HG03025 (cell line): ENCODE results near the gene MAOB.
"Not testable (repeated sequence)": the region's sequence is repeated elsewhere in the genome, so short reads cannot be mapped to it uniquely, and the experiment has no call there.

Experiments used
- ATAC-seq: cut with Tn5 transposase; IDR thresholded peaks from one replicate; pipeline ENCODE4 v1.9.1; 2021; ENCODE audit warnings: mild to moderate bottlenecking, moderate library complexity; ENCODE audit not compliant: unreplicated experiment, low FRiP score

Gene MAOB

GRCh38 chrX:43785930-43786591 lies 96.2 kb downstream of the MAOB start:
- no peak for ATAC-seq

GRCh38 chrX:43758044-43758443 lies 124.2 kb downstream of the MAOB start:
- ATAC-seq: no peak

- ATAC-seq: no peak
Observed at GRCh38 chrX:43756076-43756475, 126.2 kb downstream of the MAOB start.

DNA sequence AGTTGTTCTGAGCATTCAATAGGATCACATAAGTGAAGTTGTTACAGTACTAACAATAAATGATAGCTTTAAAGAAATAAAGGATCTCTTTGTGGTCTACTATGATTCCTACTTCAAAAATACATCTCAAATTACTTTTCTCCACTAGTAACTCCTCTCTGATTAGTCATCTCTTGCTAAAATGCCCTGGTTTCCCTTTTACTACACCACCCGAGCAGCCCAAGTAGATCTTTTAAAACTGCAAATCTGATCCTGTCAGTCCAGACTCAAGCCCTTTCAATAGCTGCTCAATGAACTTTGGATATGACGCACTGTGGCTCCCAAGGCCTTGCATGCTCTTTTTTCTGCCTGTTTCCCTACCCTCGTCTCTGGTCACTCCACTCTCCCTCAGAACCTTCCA lies 128.6 kb downstream of the MAOB start:
- no peak for ATAC-seq

DNA sequence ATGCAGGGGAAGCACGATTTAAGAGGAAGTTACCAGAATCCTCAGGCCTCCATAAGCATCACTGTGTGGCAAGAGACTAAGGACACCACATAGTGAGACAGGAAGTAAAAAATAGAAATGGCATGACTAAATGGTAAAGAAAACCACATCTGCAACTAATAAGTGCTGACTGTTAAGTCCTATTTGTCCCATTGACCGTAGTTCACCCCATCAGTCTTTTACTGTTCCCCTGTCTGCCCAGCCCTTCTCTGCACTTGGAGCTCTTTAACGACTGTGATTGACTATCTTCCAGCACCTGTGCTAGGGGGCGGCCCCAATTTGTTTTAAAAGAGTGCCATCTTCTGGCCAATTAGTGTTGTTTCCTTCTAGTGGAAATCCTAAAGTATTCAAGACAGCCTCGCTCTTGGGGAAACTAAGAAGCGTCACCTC lies 132.0 kb downstream of the MAOB start:
- peak; percentile 74 for ATAC-seq

- ATAC-seq: no peak
Observed at GRCh38 chrX:43747476-43747875, 134.8 kb downstream of the MAOB start.

DNA sequence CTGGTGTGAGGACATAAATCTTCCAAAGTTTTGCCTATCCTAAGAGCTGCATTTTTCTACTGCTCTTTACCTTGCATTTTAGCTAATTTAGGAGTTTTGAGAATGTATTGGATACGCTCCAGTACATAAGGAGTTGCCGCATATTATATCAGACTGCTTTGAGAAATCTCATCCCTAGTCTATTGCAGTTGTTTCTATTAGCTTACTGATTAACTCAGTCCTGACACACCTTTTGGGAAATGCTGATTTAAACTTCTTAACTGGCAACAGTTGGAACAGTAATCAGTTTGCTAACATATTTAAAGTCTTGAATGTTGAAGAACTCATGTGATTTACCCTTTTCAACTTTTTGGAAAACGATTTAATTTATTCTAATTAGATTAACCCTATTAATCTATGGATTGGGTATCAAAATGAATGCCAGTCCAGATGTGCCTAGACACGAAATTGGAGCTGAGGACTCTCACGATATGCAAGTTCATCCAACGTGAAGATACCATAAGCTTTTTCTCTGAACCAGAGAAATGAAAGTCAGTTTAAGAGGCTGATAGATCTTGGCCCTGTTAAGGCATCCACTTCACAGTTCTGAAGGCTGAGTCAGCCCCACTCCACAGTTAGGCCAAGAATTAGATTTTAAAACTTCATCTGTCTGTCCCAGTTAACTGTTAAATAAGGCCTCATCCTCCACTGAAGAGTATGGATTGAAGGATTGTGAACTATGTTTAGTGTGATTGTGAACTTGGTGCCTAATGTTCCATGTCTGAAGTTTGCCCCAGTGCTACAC lies 136.1 kb downstream of the MAOB start:
- no peak for ATAC-seq

DNA sequence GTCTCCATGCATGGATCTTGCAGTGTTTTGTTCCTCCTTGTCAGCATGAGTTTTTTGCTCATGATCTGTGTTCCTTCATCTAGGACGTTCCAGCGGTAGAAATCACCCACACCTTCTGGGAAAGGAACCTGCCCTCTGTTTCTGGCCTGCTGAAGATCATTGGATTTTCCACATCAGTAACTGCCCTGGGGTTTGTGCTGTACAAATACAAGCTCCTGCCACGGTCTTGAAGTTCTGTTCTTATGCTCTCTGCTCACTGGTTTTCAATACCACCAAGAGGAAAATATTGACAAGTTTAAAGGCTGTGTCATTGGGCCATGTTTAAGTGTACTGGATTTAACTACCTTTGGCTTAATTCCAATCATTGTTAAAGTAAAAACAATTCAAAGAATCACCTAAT lies 138.0 kb downstream of the MAOB start:
- ATAC-seq: no peak

DNA sequence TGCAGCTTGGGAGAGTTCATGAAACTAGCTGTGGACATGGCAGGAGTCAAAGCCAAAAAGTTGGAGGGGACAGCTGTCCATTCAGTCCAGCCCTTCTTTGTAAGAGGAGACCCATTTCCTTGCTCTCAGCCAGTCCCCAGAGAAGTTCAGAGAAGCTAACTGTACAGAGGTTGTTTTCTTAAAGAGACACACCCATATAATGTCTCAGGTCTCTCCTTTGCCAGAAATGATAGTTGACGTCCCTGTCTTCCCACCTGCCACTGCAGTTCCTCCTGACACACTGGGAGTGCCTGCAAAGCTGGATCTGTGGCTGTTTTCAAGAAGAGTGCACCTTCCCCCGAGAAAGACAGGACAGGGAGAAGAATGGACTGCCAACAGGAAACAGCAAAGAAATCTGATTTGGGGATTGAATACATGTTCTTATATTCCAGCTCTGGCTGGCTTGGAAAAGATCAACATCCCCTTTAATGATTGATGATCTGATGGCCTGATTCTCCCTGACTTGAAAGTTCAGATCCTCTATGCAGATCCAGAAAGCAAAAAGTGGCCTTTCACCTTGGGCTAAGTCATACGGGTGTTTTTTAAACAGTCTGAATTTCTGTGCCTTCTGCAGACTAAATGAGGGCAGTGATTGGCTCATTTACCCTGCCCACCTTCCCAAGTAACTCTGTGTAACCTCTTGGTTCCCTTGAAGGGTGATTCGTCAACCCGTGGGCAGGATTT lies 139.0 kb downstream of the MAOB start:
- no peak for ATAC-seq

- ATAC-seq: no peak
Observed at GRCh38 chrX:43741843-43742573, 140.2 kb downstream of the MAOB start.

GRCh38 chrX:43735957-43736356 lies 146.3 kb downstream of the MAOB start:
- no peak for ATAC-seq

- no peak for ATAC-seq
Observed at GRCh38 chrX:43735534-43735933, 146.7 kb downstream of the MAOB start.

DNA sequence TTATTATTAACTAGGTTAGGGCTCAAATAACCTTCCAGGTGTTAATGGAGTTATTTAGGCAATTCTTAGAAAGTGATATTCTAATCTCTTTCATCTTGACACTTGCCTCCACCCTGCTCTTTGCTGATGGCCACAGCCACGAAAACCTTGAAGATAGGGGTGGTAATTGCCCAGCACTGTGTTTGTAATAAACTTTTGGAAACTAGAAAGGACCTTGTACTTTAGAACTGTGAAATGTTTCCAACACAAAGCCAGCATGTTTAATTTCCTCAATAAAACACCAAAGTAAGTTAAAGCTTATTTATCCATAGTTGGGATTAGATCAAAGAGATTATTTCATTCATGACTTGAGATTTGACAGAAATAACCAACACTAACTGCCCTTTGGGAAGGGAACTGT lies 147.8 kb downstream of the MAOB start:
- ATAC-seq: no peak

DNA sequence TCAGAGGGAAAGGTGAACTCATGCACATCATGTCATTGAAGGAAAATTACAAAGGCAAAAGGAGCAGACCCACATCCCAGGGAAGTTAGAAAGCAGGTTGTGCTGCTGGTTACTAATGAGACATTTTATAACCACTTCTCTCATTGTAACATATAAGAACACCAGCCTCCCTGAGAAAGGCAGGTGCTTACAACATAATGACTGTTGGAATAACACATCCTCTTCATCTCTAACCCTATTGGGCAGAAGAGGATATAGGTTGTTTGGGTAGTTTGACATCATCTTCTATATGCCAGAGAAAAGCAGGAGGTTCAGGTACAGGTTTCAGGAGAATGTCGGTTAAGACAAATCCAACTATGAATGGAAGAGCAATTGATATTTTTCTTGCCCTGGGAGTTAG lies 148.6 kb downstream of the MAOB start:
- ATAC-seq: no peak

DNA sequence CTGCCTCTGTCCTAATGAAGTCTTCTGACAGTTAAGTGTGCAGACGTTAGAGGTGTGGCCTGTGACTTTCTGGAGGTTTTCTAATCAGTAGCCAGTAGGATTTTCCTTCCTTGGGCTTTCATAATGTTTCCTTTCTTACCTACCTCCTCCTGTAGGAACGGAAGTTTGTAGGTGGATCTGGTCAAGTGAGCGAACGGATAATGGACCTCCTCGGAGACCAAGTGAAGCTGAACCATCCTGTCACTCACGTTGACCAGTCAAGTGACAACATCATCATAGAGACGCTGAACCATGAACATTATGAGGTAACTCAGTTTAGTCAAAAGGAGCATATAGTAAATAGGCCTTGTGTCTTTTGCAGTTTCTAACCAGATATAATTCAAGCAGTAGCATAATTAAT lies 151.2 kb downstream of the MAOB start:
- ATAC-seq: no peak

- no peak for ATAC-seq
Observed at GRCh38 chrX:43728966-43729365, 153.3 kb downstream of the MAOB start.

DNA sequence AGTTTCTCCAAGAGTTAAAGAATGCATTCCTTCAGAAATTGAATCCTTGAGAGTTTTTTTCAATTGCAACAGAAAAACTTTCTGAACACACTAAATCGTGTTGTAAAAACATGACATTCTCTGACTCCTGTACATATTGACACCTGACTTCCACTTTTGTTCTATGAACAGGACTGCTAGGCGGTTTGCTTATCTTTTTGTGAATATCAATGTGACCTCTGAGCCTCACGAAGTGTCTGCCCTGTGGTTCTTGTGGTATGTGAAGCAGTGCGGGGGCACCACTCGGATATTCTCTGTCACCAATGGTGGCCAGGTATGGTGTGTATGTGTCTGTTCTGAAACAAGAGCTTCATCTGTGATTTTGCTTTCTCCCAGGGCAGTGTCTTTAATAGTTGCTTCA lies 154.2 kb downstream of the MAOB start:
- no peak for ATAC-seq

- not testable (repeated sequence) for ATAC-seq
Observed at GRCh38 chrX:43727254-43727653, 155.0 kb downstream of the MAOB start.

DNA sequence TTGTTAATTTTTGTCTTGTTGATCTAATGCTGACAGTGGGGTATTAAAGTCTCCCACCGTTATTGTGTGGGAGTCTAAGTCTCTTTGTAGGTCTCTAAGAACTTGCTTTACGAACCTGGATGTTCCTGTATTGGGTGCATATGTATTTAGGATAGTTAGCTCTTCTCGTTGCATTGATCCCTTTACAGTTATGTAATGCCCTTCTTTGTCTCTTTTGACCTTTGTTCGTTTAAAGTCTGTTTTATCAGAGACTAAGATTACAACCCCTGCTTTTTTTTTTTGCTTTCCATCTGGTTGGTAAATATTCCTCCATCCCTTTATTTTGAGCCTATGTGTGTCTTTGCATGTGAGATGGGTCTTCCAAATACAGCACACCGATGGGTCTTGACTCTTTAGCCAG lies 157.0 kb downstream of the MAOB start:
- ATAC-seq: not testable (repeated sequence)

DNA sequence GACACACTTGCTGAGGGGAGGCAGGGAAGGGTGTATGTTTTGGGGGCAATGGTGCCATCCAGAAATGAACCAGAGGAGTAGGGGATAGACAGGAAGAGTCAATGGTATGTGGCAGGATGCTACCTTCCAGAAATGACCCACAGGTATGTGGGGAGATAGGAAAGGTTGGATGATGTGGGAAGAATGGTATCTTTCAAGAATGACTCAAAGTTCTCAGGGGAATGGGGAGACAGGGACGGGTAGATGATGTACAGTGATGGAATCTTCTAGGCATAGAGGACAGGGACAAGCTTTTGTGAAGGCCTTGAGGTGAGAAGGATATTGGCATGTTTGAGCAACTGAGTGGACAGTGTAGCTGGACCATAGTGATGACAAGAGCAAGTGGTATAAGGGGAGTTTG lies 161.3 kb downstream of the MAOB start:
- ATAC-seq: no peak

DNA sequence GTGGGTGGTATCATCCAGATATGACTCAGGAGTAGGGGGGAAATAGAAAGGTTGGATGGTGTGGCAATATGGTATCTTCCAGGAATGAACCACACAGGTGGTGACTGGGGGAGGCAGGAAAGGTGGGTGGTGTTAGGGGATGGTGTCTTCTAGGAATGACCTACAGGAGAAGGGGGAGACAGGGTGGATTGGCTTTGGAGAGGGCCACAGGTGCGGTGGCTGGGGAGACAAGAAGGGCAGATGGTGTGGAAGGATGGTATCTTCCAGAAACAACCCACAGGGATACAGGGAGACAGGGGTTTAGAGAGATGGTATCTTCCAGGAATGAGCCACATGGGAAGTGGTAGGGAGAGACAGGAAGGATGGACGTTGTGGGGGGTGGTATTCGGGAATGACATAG lies 162.2 kb downstream of the MAOB start:
- ATAC-seq: no peak
